Panc1 (cell line): ENCODE results near the gene SLC38A10.

Experiments used
- CTCF ChIP-seq: fragments of 450-650 bp; IDR thresholded peaks from 2 replicates; pipeline ENCODE4 v1.5.1; 2017; ENCODE audit warnings: mild to moderate bottlenecking
- POLR2AphosphoS5 ChIP-seq: IDR thresholded peaks from 2 replicates; pipeline ENCODE4 v1.6.1; 2012; ENCODE audit warnings: mild to moderate bottlenecking, low read depth, low read length, moderate library complexity

DNA sequence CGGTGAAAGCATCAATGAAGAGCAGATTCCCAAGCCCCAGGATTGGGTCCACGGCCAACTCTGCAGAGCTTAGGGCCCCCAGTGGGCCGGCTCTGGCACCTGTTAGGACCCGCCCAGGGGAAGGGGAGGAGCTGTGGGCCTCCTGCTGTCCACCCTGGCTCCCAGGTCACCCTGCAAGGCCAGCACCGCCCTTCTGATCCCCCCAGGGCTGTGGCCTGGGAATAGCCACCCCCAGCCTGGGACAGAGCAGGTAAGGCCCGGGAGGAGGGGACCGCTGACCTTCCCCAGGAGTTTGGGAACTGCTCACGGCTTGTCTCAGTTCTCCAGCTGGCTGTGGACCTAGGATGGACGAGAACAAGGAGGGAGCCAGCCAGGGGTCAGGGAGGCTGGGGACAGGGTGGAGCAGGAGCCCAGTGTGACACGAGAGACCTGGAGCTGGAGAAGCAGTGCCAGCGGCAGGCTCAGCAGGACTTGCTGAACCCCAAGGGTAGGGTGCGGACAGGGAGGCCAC lies 39.3 kb upstream of the SLC38A10 start:
- no peak for TF ChIP-seq CTCF
- no peak for TF ChIP-seq POLR2AphosphoS5
